EH (cell line): ENCODE measurements around the gene BABAM2.

Source experiments
- DNase-seq: peaks from one replicate; pipeline ENCODE4 v3.0.0-alpha.2; 2015; ENCODE audit warnings: low read depth

BABAM2 gene

DNA sequence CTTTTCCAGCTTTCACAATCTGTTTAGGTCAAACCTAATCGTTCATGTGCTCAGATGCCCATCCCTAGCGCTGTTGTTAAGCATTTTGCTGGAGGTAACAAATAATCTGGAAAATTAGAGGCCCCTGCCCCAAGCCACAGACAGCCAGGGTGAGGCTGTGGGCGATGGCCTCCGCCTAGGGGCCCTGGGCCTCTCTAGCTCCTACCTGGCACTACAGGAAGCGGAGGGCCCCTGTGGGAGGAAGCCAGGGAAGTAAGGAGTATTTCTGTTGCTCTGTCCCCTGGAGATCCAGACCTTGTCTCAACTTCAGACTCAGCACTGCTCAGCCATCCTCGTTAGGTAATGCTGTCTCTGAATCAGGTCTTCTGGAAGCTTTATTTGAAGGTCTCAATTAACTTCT lies 489.7 kb downstream of the BABAM2 start:
- no peak for DNase-seq

- no peak for DNase-seq
Measured at GRCh38 chr2:28381225-28382180, 491.0 kb downstream of the BABAM2 start.

DNA sequence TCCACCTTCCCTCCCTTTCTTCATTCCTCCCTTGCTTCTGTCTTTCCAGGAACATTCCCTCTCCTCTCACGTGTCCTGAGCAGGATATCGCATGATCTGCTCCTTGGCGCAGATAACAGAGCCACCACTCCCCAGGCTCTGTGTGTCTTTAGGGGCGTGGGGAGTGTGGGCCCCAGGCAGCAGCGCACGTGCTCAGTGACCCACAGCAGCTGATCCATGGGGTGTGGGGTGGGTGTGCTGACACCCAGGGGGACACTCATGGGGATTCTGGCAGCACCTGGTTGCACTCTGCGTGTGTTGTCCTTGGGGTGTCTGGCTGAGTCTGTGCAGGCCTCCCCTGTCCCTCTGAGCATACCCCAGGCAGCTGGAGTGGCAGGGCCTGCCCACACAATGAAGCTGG lies 492.2 kb downstream of the BABAM2 start:
- no peak for DNase-seq

DNA sequence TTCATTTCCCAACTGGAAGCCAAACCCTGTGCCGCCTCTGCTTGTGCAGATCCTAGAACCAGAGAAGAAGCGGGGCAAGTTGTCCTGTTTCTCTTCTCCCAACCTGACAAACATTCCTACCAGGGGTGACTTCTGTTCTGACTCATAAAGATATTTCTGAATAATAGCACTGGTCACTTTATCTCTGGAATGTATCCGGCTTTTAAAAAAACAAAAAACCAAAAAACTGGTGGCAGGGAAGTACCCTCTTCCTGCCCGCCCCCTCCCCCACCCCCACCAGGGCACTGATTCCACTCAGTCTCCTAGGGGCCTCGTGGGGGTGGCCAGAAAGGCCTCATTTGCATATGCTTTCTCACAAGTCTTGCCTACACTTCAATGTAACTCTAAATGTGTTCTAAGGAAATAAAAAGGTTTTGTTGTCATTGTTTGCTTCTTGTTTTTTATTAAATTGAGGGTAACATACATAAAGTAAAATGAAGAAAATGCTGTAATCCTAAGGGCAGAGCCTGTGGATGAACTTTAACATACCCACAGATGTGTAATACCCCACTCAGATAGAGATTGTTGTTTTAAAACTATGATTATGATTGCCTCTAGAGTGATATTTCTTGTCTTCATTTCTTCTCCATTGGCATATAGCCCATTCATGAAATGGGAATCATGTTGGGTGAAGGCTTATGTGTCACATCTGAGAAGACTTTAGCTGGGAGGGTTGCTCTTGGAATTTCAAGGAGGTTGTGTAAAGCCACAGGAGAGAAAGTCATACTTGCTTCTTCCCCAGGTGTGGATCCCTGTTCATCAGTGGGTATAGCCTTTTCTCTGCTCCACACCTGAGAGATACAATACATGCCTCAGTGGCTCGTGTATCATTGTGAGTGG lies 496.8 kb downstream of the BABAM2 start:
- peak; percentile 63 for DNase-seq
